Measurements from ENCODE around the gene DNAH11. TPM values are rescaled to one million over a fixed set of nuclear protein-coding genes. Genes with fewer than 3 reads are reported as not detected.
"Not testable (repeated sequence)": the region's sequence is repeated elsewhere in the genome, so short reads cannot be mapped to it uniquely, and the experiment has no call there.

Gene DNAH11
- polyA plus RNA-seq, 10 donors = 0.26 to 1.2 (median 0.79) TPM

DNA sequence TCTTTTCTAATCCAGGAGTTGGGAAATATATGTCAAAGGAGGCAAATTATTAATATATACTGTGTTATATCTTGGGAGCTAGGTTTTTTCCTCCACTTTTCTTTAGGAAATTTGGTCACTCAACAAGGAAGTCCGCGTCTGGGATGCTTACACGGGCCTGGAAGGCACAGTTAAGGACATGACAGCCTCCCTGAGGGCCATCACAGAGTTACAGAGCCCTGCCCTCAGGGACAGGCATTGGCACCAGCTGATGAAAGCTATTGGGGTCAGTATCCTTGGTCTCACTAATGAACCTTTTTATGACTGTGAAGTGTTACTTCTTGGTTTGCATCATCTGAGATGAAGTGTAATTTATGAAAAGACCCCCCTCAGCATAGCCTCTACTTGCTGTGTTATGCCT is 74.7 kb downstream of the DNAH11 start:
- no peak for DNase-seq

DNA sequence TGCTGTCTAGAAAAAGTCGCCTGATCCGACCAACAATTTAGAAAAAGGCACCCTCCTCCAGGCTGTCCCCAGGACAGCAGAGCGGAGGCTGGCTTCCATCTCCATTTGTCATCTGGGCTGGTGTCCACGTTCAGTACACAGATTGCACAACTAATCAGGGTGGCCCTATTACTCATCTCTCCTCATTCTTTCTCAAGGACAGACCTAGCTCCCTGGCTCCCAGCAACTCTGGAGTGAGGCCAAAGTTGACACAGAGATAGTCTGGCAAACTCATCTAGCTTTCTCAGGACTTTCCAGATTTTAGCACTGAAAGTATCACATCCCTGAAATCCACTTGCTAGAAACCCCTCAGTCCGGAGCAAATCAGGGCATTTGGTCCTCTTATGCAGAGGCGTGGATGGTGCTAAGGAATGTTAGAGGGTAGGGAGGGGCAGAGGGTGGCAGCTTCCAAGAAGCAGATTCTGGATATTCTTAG is 75.1 kb downstream of the DNAH11 start:
- peak in 1 of 3 donors; percentile 8 for DNase-seq

DNA sequence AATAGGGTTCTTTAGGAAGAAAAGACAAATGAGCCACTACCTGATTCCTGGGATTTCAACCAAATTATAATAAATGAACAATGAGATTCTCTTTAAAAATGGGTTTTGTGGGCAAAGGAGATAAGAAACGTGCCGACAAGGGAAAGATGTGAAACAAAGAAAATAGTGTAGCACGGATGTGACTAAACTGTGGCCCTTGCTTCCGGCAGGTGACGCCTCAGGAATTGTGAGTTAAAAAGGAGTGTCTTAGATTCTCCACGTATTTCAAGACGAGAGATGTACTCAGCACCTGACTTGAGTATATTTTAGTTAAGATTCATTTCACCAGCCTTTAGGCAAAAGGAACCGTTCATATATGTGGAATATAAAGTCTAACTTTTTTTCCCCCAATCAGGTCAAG is 75.9 kb downstream of the DNAH11 start:
- no peak for DNase-seq

- DNase-seq = no peak
Observed at GRCh38 chr7:21620054-21620453, 77.2 kb downstream of the DNAH11 start.

GRCh38 chr7:21624320-21624719 is 81.5 kb downstream of the DNAH11 start:
- DNase-seq = no peak

GRCh38 chr7:21636694-21637093 is 93.9 kb downstream of the DNAH11 start:
- DNase-seq = no peak

DNA sequence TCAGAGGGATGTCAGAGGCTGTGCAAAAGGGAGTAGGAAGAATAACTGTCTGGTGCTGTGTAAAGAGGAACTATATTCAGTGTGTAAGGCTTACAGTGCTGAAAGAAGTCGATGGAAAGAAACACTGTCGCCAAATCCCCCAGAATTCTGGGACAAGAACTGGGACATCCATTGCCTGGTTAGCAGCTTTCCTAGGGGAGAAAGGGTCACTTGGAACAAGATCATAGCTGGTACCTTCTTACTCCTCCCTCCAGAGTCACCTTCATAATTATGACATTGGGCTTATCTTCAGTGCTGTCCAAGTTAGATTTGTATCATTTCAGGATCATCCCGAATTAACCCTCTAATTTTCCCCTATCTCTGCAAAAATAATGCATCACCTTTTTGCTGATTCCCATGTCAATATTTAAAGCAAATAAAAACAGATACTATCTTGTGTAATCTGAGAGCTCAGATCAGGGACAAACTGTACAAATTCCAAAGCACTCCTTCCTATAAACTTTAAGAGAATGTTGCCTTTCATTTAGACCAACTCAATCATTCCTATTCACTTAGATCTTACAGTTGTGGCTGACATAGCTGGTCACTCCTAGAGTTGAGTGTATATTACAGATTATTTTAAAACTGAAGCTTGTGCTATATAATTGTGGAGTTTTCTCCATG is 96.5 kb downstream of the DNAH11 start:
- DNase-seq = no peak

DNA sequence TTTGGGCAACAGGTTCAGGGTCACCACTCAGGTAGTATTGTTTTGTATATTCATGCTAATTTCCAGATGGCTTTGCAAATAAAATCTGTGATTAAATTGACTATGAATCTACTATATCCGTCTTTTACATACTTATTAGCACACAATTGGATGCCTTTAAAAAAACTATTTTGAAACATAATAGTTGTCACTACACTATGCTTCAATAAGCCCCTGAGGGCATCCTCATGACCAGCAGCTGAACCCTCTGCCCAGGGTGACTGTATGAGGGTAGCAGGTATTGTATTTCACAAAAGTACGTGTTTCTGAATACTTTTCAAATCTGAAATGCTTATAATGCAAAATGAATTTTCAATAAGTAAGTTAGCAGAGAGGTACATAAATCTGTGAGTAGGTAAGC is 97.3 kb downstream of the DNAH11 start:
- DNase-seq = no peak

DNA sequence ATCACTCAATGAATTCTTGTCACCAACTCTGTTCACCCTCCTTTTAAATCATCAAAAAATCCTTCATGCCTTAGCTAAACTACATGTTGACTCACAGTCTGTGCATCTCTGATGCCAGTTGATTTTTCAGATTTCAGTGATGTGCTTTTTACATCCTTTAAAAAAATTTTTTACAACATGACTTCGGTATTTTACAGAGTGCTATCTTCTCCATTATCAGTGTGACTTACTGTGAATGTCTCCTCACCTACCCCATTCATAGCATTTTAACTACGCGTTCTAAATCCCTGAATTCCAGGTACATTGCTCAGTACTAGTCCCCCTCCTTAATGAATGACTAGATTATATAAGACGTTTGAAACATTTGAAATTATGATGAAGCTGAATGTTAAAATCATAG is 98.7 kb downstream of the DNAH11 start:
- no peak for DNase-seq

GRCh38 chr7:21642422-21642821 is 99.6 kb downstream of the DNAH11 start:
- no peak for DNase-seq

DNA sequence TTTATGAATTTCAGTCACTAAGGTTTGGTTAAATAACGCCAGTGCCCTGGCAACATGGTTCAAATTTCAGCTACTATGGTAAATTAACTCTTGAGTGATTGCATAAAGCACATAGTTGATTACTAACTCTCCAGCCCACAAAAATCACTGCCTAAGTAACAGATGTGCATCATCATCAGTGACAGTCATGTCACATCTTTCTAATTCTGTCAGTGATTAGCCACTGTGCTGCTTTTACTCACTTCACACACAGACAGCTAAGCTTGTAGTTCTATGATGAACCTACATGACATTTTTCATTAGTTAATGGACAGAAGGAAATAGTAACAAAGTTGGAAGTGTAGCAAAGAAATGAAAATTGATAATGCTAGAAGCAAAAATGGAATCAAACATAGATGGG is 108.9 kb downstream of the DNAH11 start:
- no peak for DNase-seq

DNA sequence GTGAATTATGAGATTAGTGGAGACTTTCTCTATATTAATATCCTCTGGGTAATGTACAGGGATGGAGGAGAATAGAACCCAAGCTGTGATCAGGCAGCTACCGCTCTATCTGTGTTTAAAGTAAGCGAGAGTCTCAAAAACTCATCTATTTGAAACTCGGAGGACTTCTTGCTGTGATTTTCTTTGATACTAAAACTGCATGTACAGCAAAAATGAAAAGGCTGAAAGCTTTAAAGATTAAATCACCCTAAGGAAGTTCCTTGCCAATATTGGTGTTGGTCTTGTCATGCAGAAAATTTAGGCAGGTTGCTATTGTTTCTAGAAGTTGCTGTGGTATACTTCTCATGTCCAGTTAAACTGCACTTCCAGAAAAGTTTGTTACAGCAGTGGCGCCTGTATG is 110.8 kb downstream of the DNAH11 start:
- DNase-seq = no peak

DNA sequence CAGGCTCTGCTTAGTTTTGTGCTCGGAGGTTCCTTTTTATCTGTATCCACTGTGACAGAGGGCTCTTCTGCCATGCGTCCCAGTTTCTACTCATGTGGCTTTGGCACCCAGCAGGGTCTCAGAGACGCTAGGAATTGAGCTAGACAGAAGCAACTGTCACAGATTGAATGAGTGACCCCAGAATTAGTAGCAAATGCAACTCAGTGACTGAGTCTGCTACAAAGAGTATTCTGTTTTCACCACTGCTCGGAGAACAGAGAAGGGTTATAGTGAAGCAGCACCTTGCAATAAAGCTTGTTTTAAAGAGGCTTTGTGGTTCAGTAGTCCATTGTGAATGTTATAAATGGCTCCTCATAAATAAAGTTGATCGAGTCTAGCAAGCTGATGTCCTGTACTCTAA is 113.2 kb downstream of the DNAH11 start:
- DNase-seq = no peak

- no peak for DNase-seq
Observed at GRCh38 chr7:21656796-21657195, 114.0 kb downstream of the DNAH11 start.

GRCh38 chr7:21670496-21670895 is 127.7 kb downstream of the DNAH11 start:
- no peak for DNase-seq

DNA sequence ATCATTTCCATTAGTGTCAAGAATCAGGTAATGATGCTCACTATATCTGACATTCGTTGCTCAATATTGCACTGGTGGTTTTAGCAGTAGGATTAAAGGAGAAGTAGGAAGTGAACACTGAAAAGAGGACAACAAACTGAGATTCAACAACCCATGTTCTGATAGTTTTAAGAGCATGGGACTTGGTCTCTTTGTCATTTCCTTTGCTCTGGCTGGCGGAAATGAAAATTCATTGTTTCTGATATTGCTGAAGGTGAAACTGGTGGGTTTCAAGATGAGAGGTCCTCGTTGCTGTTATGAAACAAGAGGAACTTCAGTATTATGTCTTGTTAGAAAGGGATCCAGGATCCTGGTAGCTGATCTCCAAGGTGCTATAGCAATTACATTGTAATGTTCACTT is 129.0 kb downstream of the DNAH11 start:
- DNase-seq = no peak

- DNase-seq = no peak
Observed at GRCh38 chr7:21675255-21675654, 132.4 kb downstream of the DNAH11 start.

GRCh38 chr7:21690705-21691104 is 147.9 kb downstream of the DNAH11 start:
- DNase-seq = no peak

DNA sequence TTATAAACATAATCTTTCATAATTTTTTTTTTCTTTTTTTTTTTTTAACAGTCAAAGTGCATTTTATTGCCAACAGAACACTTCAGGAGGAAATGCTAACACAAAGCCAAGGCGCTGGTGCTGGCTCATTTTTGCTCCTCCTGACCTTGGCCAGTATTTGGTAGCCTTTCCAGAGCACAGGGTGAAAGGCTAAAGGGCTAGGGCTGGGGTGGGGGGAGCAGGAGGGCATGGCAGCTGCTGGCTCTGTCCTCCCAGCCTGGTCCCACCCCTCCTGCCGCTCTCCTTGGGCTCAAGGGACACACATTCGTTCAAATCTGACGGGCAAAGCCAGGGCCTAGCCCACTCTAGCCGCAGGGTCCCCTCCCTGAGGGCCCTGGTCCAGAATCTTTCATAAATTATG is 148.3 kb downstream of the DNAH11 start:
- DNase-seq = not testable (repeated sequence)

DNA sequence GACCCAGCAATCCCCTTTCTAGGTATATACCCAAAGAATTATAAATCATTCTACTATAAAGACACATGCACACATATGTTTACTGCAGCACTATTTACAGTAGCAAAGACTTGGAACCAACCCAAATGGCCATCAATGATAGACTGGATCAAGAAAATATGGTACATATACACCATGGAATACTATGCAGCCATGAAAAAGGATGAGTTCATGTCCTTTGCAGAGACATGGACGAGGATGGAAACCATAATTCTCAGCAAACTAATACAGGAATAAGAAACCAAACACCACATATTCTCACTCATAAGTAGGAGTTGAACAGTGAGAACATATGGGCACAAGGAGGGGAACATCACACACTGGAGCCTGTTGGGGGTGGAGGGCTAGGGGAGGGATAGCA is 157.7 kb downstream of the DNAH11 start:
- DNase-seq = not testable (repeated sequence)

GRCh38 chr7:21702303-21702702 is 159.5 kb downstream of the DNAH11 start:
- no peak for DNase-seq

DNA sequence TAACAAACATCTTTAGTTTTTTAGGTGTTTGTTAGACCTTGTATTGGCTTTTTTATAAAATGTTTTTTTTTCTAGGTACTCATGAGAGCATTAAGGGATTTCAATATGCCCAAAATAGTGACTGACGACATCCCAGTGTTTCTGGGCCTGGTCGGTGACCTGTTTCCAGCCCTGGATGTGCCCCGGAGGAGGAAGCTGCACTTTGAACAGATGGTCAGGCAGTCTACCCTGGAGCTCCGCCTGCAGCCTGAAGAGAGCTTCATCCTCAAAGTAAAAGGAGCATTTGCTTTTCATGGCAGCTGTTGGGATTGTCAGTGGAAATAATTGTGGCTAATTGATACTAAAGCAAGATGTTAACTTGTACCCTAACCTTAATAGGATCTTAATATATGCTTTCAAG is 161.5 kb downstream of the DNAH11 start:
- DNase-seq = no peak

GRCh38 chr7:21706131-21706530 is 163.3 kb downstream of the DNAH11 start:
- DNase-seq = no peak

GRCh38 chr7:21707566-21707965 is 164.7 kb downstream of the DNAH11 start:
- no peak for DNase-seq

Data from muscle of back (tissue), 11 donors.